Measurements from ENCODE around the gene ACER3.

DNA sequence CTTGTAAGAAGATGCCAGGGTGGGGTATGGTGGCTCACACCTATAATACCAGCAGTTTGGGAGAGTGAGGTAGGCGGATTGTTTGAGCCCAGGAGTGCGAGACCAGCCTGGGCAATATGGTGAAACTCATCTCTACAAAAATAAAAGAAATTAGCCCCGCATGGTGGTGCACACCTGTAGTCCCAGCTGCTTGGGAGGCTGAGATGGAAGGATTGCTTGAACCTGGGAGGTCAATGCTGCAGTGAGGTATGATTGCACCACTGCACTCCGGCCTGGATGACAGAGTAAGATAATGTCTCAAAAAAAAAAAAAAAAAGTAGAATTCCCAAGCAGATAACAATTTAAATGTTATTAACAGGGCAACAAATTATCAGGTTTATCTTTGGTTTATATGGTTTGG is 20.2 kb downstream of the ACER3 start:
- no peak for TF ChIP-seq CTCF (IDR thresholded peaks at IDR 0.05)
- no peak for TF ChIP-seq POLR2A (IDR thresholded peaks at IDR 0.05)

All from thyroid gland (tissue), 4 donors.